Heart right ventricle (tissue), 16 donors: ENCODE results near the gene GNMT. TPM values are rescaled to one million over a fixed set of nuclear protein-coding genes. Genes with fewer than 3 reads are reported as not detected.

Experiments used
- ATAC-seq, 8 donors: fragments of 200-7000 bp; cut with Tn5 transposase; one replicate each; pipeline ENCODE4 v1.9.1; 2020; ENCODE audit warnings: mild to moderate bottlenecking in 8 of 8, moderate library complexity in 8 of 8, moderate number of reproducible peaks in 1 of 8
- DNase-seq, 2 donors: peaks; one replicate each; pipeline ENCODE4 v3.0.0-alpha.2; 2020
- H3K27ac ChIP-seq, 10 donors: fragments of 200-600 bp; sonication (generic) in 2 of 10; one replicate each; pipeline versions ENCODE4 v1.5.0 to v1.8.0; 2020 to 2022; ENCODE audit warnings: mild to moderate bottlenecking in 3 of 10
- H3K27me3 ChIP-seq, 7 donors: fragments of 200-600 bp; one replicate each; pipeline ENCODE4 v1.8.0; 2021 to 2022; ENCODE audit warnings: mild to moderate bottlenecking in 2 of 7
- H3K36me3 ChIP-seq, 9 donors: fragments of 200-600 bp; sonication (generic) in 1 of 9; one replicate each; pipeline versions ENCODE4 v1.5.0 to v1.8.0; 2020 to 2022; ENCODE audit warnings: mild to moderate bottlenecking in 2 of 9
- H3K4me1 ChIP-seq, 9 donors: fragments of 200-600 bp; sonication (generic) in 1 of 9; one replicate each; pipeline versions ENCODE4 v1.5.0 to v1.8.0; 2020 to 2022; ENCODE audit warnings: mild to moderate bottlenecking in 4 of 9
- H3K4me3 ChIP-seq, 10 donors: fragments of 200-600 bp; sonication (generic) in 2 of 10; one replicate each; pipeline versions ENCODE4 v1.5.0 to v1.8.0; 2020 to 2022; ENCODE audit warnings: mild to moderate bottlenecking in 7 of 10, moderate library complexity in 2 of 10
- H3K9me3 ChIP-seq, 11 donors: fragments of 200-600 bp in 10 of 11; sonication (generic) in 2 of 11; one replicate each; pipeline versions ENCODE4 v1.5.0 to v1.8.0; 2013 to 2022; ENCODE audit warnings: mild to moderate bottlenecking in 2 of 11, control low read depth in 1 of 11, moderate library complexity in 1 of 11
- CTCF ChIP-seq, 9 donors: fragments of 200-600 bp; sonication (generic) in 2 of 9; IDR thresholded peaks; one replicate each; pipeline versions ENCODE4 v1.5.0 to v1.8.0; 2021 to 2022; ENCODE audit warnings: antibody characterized with exemption in 9 of 9, mild to moderate bottlenecking in 5 of 9, moderate library complexity in 1 of 9
- WGBS, 2 donors: extraction: QIAGEN DNeasy Blood & Tissue Kit; methylation state at CpG; one replicate each; pipeline ENCODE4 v1.1.7; 2013; ENCODE audit warnings: inconsistent platforms in 1 of 2; 5-methylcytosine and 5-hydroxymethylcytosine counted together
- intact Hi-C, 10 donors: fragments of 100-400 bp; cut with DNase I; formaldehyde crosslinking; loops; one replicate each; pipeline versions ENCODE4 v1.11.1 to v1.14.2; 2022
- polyA plus RNA-seq, 2 donors: library from polyadenylated mRNA; stranded (reverse); fragments of 200-250 nt; gene quantifications; one replicate each; pipeline ENCODE4 v1.2.3, GENCODE V29; 2013
- total RNA-seq, 10 donors: library from RNA; stranded (reverse); fragmentation: NEBNext Ultra II Directional in 3 of 10; extraction: Animal tissue kit (Norgen Biotek cat#: 25700) in 3 of 10; gene quantifications; one replicate each; pipeline versions ENCODE4 v1.2.1 to v1.2.4, GENCODE V29; 2021 to 2023
- donor health status: Arrhythmogenic right ventricular cardiomyopathy.
- donor health status: ischemic (EF 13 %, LVEDD 7.1; RV severe dilation, severe dysfunction).
- donor health status: healthy with polysubstance abuse.
- donor health status: DM: no; HTN: yes; CAD: no.
- donor health status: DM: no; HTN: no; CAD: no.
- donor health status: ischemic (EF 25% LVEDD 6.9; RV normal size, moderate dysfunction).
- donor health status: ischemic (EF 25% LVEDD 5.7; RV mildly dilated, moderate dysfunction).
- donor health status: healthy.
- donor health status: DM: yes; HTN: yes; CAD: no.
- donor health status: Ischemic cardiomyopathy.
- donor health status: ischemic (EF 35%, LVEDD 5.7; RV mildly dilated, moderate dysfunction).
- donor health status: nonischemic (EF 11% LVEDD 7.7; RV severe dilation, severe dysfunction).
- donor health status: DM: yes; HTN: yes; CAD: no.
- donor health status: PGD.
- donor health status: ischemic (EF 29% LVEDD 5.4; RV normal size, mild dysfunction).
- donor health status: nonischemic (EF 23%, LVEDD 6.1; RV moderate dilation, normal function).

GNMT gene
- total and polyA plus RNA-seq, 12 donors, result 0.26 to 10.9 (median 0.86) TPM

GRCh38 chr6:42932412-42932811 lies 28.1 kb upstream of the GNMT start:
- peak overlapping the region in 1 of 10 donors; percentile 95 for H3K27ac ChIP-seq
- TF ChIP-seq CTCF (IDR thresholded peaks at IDR 0.05), result no peak
- DNase-seq (no peak), ATAC-seq (no peak)
- peaks cover 0 to 62% (median 18%) of the 10 kb centered on the region in 9 donors for H3K4me1 ChIP-seq
- no peaks in the 10 kb centered on the region for H3K27me3 ChIP-seq
- H3K36me3 ChIP-seq, result peaks cover 0 to 50% (median 16%) of the 10 kb centered on the region in 9 donors
- peak overlapping the region in 1 of 10 donors; percentile 1 for H3K4me3 ChIP-seq
- H3K9me3 ChIP-seq, result no peaks in the 10 kb centered on the region
- intact Hi-C loops, result loop anchor here in 2 of 10 donors (5.0 kb wide), 2 partner anchors 40 to 45 kb away; partner anchors contain the start of gene PEX6 (in 1 of the 2)
- 95% methylated on average over 3 of the region's 3 CpGs for WGBS, 2 donors

GRCh38 chr6:42933205-42933604 lies 27.3 kb upstream of the GNMT start:
- H3K4me1 ChIP-seq, result peaks cover 0 to 55% (median 17%) of the 10 kb centered on the region in 9 donors
- no peak for TF ChIP-seq CTCF (IDR thresholded peaks at IDR 0.05)

GRCh38 chr6:42935322-42935721 lies 25.2 kb upstream of the GNMT start:
- no peak for DNase-seq
- TF ChIP-seq CTCF (IDR thresholded peaks at IDR 0.05), result no peak
- Histone ChIP-seq H3K27me3 (no peaks in the 10 kb centered on the region), H3K4me3 (no peak overlapping the region), H3K4me1 (peaks cover 0 to 47% (median 12%) of the 10 kb centered on the region in 9 donors), H3K9me3 (no peaks in the 10 kb centered on the region), H3K27ac (no peak overlapping the region), H3K36me3 (peaks cover 0 to 77% (median 31%) of the 10 kb centered on the region in 9 donors)
- no peak for ATAC-seq
- intact Hi-C loops, result loop anchor here in 1 of 10 donors (2.0 kb wide), 1 partner anchor 35 kb away; no protein-coding TSS in a partner anchor
- 83 to 85% methylated on average over 7 of the region's 7 CpGs for WGBS, 2 donors

More at GRCh38 chr6:42933205-42933604, 27.3 kb upstream of the GNMT start:
- intact Hi-C loops, result loop anchor here in 2 of 10 donors (5.0 kb wide), 2 partner anchors 39 to 44 kb away; partner anchors contain the start of gene PEX6 (in 1 of the 2)
- Histone ChIP-seq H3K4me3 (peak overlapping the region in 1 of 10 donors; percentile 1), H3K27me3 (no peaks in the 10 kb centered on the region), H3K36me3 (peaks cover 0 to 58% (median 24%) of the 10 kb centered on the region in 9 donors), H3K9me3 (no peaks in the 10 kb centered on the region), H3K27ac (peak overlapping the region in 1 of 10 donors; percentile 95)
- WGBS, 2 donors, result 55 to 56% methylated on average over 3 of the region's 3 CpGs
- ATAC-seq (no peak), DNase-seq (no peak)

GRCh38 chr6:42936398-42936797 lies 24.2 kb upstream of the GNMT start:
- intact Hi-C loops, result no loop called here
- Histone ChIP-seq H3K9me3 (no peaks in the 10 kb centered on the region), H3K36me3 (peaks cover 0 to 86% (median 31%) of the 10 kb centered on the region in 9 donors), H3K27me3 (no peaks in the 10 kb centered on the region), H3K4me3 (no peak overlapping the region), H3K4me1 (peaks cover 0 to 36% (median under 1%) of the 10 kb centered on the region in 9 donors), H3K27ac (no peak overlapping the region)
- 91 to 95% methylated on average over 11 of the region's 11 CpGs for WGBS, 2 donors
- TF ChIP-seq CTCF (IDR thresholded peaks at IDR 0.05), result no peak
- DNase-seq (no peak), ATAC-seq (no peak)
